HG03457 (cell line): ENCODE measurements around the gene LMNB1.

Experiments used
- ATAC-seq: cut with Tn5 transposase; IDR thresholded peaks from one replicate; pipeline ENCODE4 v1.9.1; 2021; ENCODE audit warnings: moderate number of reproducible peaks; ENCODE audit not compliant: unreplicated experiment

LMNB1 gene

GRCh38 chr5:126854526-126855110 lies 77.7 kb downstream of the LMNB1 start:
- ATAC-seq, result no peak

GRCh38 chr5:126855266-126855665 lies 78.3 kb downstream of the LMNB1 start:
- no peak for ATAC-seq

GRCh38 chr5:126857472-126858410 lies 80.8 kb downstream of the LMNB1 start:
- no peak for ATAC-seq

DNA sequence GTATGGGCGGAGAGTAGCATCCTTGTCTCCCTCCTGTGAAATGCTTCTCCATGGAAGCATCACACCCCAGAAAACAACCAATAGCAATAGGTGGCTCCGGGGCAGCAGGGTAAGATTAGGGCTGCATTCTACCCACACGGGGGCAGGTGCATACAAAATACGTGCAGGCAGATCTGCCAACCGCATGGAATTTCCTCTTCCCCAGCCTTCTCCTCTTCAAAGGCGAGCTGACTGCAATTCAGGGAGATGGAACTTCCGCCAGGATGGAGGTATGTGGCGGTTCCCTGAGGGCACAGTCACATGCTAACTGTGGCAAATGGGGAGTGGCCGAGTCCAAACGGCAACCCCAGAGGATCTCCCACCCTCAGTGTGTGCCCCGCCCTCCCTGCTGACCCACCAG lies 81.5 kb downstream of the LMNB1 start:
- no peak for ATAC-seq

GRCh38 chr5:126863402-126863801 lies 86.5 kb downstream of the LMNB1 start:
- ATAC-seq, result no peak

GRCh38 chr5:126864042-126864688 lies 87.2 kb downstream of the LMNB1 start:
- ATAC-seq, result no peak

DNA sequence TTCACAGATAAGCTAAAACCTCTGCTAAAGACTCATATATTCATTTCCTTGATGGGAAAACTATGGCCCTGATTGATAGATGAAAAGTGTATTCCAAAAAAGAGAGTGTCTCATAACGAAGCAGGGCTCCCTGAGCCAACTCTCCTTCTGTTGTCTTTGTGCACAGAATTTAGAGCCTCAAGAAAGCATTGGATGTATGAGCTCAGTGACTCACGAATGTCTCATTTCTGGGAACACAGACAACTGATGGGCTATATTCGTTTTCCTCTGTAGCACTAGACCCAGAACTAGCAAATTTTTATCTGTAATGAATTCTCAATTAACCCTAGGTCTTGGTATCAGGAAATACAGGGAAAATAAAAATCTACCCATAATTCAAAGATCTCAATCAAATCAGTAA lies 88.4 kb downstream of the LMNB1 start:
- ATAC-seq, result no peak

DNA sequence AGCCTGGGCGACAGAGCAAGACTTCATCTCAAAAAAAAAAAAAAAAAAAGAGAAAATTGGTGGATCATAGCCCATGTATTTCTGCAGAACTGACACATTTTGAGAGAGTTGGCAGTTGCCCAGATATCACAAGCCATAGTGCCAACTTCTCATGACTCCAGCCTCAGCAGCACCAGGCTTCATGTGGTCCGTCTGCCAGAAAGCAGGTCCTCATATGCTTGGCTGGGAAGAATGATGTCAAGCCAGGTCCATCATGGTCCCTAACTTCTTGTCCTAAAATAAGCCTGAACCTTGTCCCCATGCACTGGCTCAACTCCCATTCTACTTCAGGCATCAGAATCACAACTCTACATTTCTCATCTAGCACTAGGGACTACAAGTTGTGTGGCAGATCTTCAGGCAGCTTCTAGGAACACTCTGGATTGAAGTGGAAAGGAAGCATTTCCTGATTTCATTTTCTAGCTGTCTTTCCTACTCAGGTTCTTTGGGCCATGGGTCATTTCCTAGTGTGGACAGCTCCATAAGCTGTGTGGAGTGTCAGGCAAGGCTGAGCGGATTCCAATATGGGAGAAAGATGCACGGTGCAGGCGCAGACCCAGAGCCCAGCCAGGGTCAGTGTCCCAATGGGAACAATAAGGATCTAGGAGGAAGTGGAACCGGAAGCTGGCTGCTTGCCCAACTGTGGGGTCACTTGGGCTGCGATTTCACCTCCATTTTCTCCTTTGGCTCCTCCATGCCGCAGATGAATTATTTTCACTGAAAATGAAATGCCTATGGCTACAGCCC lies 90.1 kb downstream of the LMNB1 start:
- ATAC-seq, result no peak

DNA sequence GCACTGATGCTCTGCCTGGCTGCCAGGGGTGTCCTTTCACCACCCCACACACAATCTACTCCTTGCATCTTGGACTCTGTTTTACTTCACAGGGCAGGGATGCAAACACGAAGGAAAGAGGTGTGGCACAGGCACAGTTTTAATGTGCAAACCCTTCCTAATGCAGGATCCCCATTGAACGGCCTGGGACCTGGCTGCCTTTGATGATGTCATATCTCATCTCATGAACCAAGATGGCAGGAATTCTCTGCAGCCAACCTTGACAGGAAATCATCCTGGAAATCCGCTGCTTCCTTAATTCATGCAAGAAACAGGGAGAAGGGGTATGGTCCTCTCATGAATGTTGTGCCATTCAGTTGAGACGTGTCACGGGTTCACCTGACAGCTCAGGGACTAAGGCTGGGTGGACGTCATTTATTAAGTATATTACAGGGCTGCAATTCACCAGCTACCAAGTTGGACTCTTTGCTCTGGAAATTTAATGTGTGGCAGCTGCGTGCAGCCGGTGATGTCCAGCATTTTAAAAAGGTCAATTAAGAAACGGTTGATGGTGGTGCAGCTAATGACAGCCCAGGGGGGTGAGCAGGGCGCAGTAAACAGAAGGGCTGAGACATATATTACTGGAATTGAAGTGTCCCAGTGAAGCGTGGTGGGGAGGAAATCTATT lies 91.5 kb downstream of the LMNB1 start:
- ATAC-seq, result no peak

DNA sequence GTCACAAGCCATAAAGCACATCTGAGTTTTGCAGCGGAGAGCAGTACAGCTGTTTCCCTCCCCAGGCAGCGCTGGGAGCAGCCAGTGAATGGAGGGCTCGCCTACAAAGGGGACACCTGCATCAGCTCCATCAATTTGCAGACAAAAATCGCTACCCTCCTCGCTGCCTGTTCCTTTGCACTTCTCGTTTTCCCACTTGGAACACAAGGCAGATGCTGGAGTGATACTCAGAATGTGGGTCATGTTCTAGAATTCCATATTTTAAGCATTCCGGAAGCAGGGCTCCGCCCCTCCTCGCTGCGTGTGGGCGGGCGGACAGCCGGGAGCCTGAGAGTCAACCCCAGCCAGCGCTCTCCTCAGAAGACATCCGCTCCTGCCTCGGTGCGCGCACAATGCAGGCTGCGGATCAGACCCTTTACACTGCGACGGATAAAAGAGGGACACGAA lies 92.1 kb downstream of the LMNB1 start:
- peak; percentile 79 for ATAC-seq

DNA sequence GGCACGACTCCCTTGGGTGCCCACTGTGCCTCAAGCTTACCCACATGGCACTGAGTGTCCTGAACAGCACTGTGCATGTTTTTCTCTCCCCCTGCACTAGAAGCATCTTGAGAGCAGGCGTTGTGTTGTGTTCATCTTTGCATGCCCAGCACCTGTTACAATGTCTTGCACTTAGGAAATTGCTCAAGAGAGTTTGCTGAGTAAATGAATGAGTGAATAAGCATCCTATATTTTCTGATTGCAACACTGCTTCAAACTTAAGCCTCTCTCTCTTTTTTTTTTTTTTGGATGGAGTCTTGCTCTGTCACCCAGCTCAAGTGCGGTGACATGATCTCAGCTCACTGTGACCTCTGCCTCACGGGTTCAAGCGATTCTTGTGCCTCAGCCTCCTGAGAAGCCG lies 94.5 kb downstream of the LMNB1 start:
- ATAC-seq, result no peak

GRCh38 chr5:126872561-126873354 lies 95.8 kb downstream of the LMNB1 start:
- no peak for ATAC-seq

DNA sequence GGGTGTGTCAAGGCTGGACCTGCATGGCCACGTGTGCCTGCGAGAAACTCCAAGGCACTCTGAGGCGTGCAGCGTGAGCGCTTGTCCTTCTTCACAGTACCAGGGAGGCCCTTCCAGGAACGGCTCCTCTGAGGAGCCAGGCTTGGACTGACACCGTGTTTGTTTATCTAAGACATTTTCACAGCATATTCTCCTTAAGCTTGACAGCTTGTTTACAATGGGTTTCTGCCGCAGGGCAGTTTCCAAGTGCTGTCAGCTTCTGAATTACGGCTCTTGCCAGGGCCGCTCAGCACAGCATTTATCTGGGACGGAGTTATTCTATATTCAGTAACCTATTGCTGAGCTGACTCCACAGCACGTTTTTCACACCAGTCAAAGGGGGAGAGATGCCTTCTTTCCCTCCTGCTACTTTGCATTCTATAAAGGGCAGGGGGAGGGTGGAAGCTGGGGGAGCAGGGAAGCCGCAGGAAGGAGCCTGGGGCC lies 98.4 kb downstream of the LMNB1 start:
- ATAC-seq, result no peak

DNA sequence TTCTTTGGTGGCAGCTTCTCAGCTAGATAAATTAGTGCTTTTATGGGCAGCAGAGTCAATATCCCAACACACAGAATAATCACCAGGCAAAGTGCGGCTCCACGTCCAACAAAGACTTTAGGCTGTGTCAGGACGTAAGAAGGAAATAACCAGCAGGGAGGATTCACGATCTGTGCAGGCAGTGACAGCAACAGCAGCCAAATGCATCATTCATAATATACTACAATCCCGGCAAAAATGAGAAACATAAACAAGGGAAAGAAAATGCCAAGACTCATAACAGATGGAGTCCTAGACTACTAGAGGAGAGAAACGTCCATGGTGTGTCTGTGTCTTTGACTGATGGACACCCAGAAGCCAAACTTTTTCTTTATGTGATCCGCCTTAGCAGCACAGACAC lies 100.7 kb downstream of the LMNB1 start:
- ATAC-seq, result no peak

DNA sequence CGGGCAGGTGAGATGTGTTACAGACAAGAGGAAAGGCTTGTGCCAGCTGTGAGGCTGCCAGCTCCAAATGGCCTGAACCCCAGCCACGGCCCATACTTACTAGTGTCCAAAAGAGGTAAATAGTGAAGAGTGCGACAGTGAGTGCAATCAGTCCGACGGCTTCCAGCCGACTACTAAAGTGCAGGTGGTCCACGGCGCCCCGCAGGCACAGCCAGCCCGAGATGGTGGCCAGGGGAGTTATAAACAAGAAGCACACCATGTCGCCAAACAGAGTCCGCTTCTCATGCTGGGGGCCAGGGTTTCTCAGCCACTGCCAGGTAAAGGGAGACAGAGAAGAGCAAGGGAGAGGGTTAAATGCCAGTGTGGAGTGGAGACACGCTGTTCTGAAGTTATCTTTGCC lies 101.1 kb downstream of the LMNB1 start:
- ATAC-seq, result no peak

- no peak for ATAC-seq
Observed at GRCh38 chr5:126878634-126879033, 101.7 kb downstream of the LMNB1 start.

DNA sequence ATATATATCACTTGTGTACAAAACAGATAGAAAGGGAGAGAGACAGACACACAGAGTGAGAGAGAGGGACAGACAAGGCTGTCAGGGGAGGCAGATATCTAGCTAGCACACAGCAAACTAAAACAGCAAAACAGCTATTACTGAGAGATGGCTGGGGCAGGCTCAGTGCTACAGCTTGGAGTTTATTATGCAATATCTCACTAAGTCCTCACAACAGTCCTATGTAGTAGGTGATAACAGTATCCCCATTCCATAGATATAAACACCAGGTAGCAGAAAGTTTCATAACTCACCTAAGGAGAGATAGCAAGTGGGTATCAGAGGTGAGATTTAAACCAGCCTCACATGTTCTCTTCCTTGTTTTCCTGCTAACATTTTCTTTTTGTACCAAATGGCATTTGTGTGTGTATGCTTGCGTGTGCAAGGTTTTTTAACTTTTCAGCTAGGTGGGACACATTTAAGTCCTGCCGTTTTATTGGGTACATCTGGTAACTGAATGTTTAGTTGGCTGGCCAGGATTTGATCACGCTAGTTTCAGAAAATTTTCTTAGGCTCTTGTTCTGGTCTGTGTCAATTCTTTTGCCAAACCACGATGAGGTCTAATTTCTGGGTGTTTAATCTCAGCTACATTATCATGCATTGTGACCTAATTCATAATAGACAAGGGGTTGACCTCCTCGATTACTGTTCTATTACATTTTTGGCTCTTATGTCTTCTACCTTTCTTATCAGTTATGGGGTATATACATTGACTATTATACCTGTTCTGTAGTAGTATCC lies 105.1 kb downstream of the LMNB1 start:
- ATAC-seq, result no peak

DNA sequence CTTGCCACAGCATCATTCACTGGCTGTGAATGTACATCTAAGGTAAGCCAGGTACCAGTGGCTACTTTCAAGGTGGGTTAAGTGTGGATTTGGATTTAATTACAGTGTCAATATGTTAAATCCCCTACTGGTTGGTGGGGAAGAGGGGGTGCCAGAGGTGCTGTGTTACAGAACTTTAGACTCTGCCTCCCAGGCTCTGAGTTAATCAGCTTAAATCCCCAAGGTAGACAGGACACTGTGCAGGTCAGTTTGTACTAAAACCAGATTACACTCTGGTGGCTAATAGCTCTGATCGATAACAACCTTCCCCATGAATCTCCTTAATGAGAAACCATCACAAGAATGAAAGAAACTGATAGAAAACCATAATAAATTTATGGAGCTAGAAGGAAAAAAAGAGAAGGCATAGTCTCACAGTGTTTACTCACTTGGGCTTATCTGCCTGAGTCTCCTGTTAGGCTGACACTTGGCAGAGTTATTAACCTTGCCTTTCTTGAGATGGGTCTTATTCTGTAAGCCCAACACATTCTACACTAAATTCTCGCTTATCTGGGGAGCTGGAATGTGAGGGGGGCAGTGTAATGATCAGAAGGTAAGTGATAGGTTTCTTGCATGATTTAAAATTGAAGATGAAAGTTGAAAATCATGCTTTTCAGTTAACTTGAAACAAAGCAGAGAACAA lies 106.8 kb downstream of the LMNB1 start:
- ATAC-seq, result no peak
